Kidney epithelial cell (primary cell): Measurements from ENCODE around the gene PNLIPRP1. TPM values are rescaled to one million over a fixed set of nuclear protein-coding genes. Genes with fewer than 3 reads are reported as not detected.

Source experiments
- DNase-seq: peaks from one replicate; pipeline ENCODE4 v3.0.0-alpha.2; 2010; ENCODE audit warnings: low read depth
- H3K27me3 ChIP-seq: 2 replicates; pipeline ENCODE4 v1.6.0; 2011; ENCODE audit warnings: low read length; ENCODE audit not compliant: control insufficient read depth, insufficient read depth
- H3K36me3 ChIP-seq: 2 replicates; pipeline ENCODE4 v1.5.1; 2011; ENCODE audit warnings: low read length; ENCODE audit not compliant: control insufficient read depth, insufficient read depth
- H3K4me3 ChIP-seq: 2 replicates; pipeline ENCODE4 v1.5.1; 2011; ENCODE audit warnings: low read depth, mild to moderate bottlenecking, control low read depth, low read length
- CTCF ChIP-seq: IDR thresholded peaks from 2 replicates; pipeline ENCODE4 v1.5.1; 2011; ENCODE audit warnings: mild to moderate bottlenecking, moderate library complexity, low read length, control low read depth, inconsistent platforms; ENCODE audit not compliant: insufficient read depth, poor library complexity, severe bottlenecking
- total RNA-seq: library from RNA; depleted of rRNA; stranded (reverse); fragments of >200 nt; gene quantifications from 2 replicates; pipeline ENCODE4 v1.2.3, GENCODE V29; 2015

PNLIPRP1 gene
- total RNA-seq, 1 donor from 2014 or later, result not detected

GRCh38 chr10:116629340-116629739, 38.6 kb downstream of the PNLIPRP1 start:
- no peak for DNase-seq
- H3K4me3 ChIP-seq, result no peak overlapping the region
- H3K36me3 ChIP-seq, result no peaks in the 10 kb centered on the region
- TF ChIP-seq CTCF, result no peak
- peaks cover 23% of the 10 kb centered on the region for H3K27me3 ChIP-seq

DNA sequence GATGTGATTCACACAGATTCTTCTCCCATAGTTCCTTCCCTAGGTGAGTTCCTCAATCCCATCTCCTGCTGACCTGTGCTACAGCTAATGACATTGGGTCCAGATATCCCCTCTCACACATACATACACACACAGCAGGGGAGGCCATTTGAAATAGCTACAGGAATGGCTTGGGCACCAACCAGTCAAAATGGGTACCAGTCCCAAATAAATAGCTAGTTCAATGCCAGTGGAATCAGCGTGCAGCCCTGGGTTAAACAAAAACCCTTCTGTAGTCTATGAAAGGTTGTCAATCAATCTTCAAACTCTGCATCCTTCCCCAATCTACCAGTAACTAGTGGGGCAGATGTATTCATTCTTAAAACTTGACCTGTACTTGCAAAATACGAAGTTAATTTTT, 39.3 kb downstream of the PNLIPRP1 start:
- Histone ChIP-seq H3K4me3 (no peak overlapping the region), H3K27me3 (peaks cover 19% of the 10 kb centered on the region), H3K36me3 (no peaks in the 10 kb centered on the region)
- DNase-seq, result no peak
- no peak for TF ChIP-seq CTCF

GRCh38 chr10:116631871-116632295, 41.1 kb downstream of the PNLIPRP1 start:
- H3K36me3 ChIP-seq, result no peaks in the 10 kb centered on the region
- peaks cover 14% of the 10 kb centered on the region for H3K27me3 ChIP-seq
- no peak for TF ChIP-seq CTCF
- no peak for DNase-seq
- H3K4me3 ChIP-seq, result no peak overlapping the region

DNA sequence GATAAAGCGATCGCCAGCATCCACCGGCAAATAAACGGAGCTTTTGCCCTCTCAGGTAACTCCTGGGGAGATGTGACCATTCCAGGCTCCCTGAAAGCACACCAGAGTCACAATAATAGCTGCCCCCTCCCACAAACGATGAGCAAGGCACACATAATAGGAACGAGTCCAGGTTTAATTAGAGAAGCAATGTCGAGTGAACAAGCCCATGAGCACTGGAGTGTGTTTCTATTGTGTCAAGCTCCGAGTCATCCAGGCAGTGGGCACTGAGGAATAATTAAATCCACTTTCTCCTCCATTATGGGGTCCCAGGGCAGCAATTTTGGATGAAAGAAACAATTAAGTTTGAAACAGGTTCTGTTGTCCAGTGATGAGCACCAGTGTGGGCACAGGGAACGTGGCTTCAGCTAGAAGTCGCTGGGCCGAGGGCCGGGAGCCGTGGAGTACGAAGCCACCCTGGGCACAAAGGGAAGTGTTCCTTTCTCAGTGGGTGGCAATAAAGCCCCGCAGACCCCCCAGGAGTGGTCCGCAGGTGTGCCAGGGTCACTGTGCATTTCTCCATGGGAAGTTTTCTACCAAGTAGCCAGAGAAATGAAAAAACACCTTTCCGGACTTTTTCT, 41.9 kb downstream of the PNLIPRP1 start:
- no peak for DNase-seq
- no peak for TF ChIP-seq CTCF
- H3K36me3 ChIP-seq, result no peaks in the 10 kb centered on the region
- no peak overlapping the region for H3K4me3 ChIP-seq
- peaks cover 7% of the 10 kb centered on the region for H3K27me3 ChIP-seq

DNA sequence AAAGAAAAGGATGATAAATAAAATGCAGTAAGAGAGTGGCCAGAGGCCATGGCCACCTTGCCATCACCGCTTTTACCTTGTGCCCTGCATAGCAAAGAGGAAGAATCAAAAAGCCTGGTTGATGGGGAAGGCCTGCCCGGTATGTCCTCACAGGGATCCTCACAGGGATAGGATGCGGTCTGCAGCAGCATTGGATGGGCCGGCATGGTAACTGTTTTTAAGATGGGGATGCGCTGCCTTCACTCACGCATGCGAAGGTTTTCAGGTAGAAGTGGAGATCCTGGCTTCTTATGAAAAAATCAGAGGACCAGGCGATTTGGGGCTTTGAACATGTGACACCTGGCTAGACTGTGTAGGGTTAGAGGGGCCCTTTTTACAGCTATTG, 42.4 kb downstream of the PNLIPRP1 start:
- no peak for DNase-seq
- Histone ChIP-seq H3K4me3 (no peak overlapping the region), H3K27me3 (peaks cover 7% of the 10 kb centered on the region), H3K36me3 (no peaks in the 10 kb centered on the region)
- no peak for TF ChIP-seq CTCF
